Breast epithelium (tissue), 3 donors: ENCODE measurements around the gene LIPT2.
"Not testable (repeated sequence)": the region's sequence is repeated elsewhere in the genome, so short reads cannot be mapped to it uniquely, and the experiment has no call there.

Source experiments
- POLR2AphosphoS5 ChIP-seq, 3 donors: sonication (generic); formaldehyde crosslinking; IDR thresholded peaks; one replicate each; pipeline ENCODE4 v1.6.1; 2017; ENCODE audit warnings: antibody characterized with exemption in 3 of 3
- TF ChIP-seq, protein P1 (sequence below), 3 donors: fragments of 450-650 bp; IDR thresholded peaks; one replicate each; pipeline ENCODE4 v1.5.1; 2016 to 2017; ENCODE audit warnings: antibody characterized with exemption in 3 of 3, mild to moderate bottlenecking in 3 of 3, moderate library complexity in 3 of 3

DNA sequence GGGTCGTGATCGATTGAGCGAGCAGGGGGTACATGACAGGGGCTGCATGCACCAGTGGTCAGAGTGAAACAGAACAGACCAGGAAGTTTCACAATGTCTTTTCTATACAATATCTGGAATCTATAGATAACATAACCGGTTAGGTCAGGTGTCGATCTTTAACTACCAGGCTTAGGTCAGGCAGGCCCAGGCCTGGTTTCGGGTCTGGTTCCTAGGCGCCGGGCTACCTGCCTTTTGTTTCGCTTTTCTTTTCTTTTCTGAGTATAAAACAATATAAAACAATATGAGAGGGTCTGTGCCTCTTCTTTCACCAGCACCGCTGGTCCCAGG is 41.4 kb upstream of the LIPT2 start:
- TF ChIP-seq, protein P1, sequence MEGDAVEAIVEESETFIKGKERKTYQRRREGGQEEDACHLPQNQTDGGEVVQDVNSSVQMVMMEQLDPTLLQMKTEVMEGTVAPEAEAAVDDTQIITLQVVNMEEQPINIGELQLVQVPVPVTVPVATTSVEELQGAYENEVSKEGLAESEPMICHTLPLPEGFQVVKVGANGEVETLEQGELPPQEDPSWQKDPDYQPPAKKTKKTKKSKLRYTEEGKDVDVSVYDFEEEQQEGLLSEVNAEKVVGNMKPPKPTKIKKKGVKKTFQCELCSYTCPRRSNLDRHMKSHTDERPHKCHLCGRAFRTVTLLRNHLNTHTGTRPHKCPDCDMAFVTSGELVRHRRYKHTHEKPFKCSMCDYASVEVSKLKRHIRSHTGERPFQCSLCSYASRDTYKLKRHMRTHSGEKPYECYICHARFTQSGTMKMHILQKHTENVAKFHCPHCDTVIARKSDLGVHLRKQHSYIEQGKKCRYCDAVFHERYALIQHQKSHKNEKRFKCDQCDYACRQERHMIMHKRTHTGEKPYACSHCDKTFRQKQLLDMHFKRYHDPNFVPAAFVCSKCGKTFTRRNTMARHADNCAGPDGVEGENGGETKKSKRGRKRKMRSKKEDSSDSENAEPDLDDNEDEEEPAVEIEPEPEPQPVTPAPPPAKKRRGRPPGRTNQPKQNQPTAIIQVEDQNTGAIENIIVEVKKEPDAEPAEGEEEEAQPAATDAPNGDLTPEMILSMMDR (IDR thresholded peaks at IDR 0.05), result not testable (repeated sequence)
- not testable (repeated sequence) for TF ChIP-seq POLR2AphosphoS5 (IDR thresholded peaks at IDR 0.05)
